Breast epithelium (tissue), 4 donors: ENCODE data around the gene NMUR1. TPM values are rescaled to one million over a fixed set of nuclear protein-coding genes. Genes with fewer than 3 reads are reported as not detected.

Source experiments
- DNase-seq, 2 donors: peaks; one replicate each; pipeline ENCODE4 v3.0.0-alpha.2; 2019; ENCODE audit warnings: low spot score in 2 of 2
- H3K27ac ChIP-seq, 2 donors: fragments of 200-600 bp; sonication (generic) in 1 of 2; one replicate each; pipeline ENCODE4 v1.5.1; 2016 to 2019; ENCODE audit warnings: mild to moderate bottlenecking in 1 of 2
- H3K27me3 ChIP-seq, 2 donors: fragments of 200-600 bp; sonication (generic) in 1 of 2; one replicate each; pipeline versions ENCODE4 v1.5.1 to v1.6.0; 2017 to 2019; ENCODE audit warnings: control low read depth in 1 of 2, mild to moderate bottlenecking in 1 of 2
- H3K36me3 ChIP-seq: fragments of 200-600 bp; one replicate; pipeline ENCODE4 v1.5.1; 2019
- H3K4me1 ChIP-seq, 2 donors: fragments of 200-600 bp; sonication (generic); one replicate each; pipeline ENCODE4 v1.5.1; 2016 to 2019; ENCODE audit warnings: control low read depth in 1 of 2
- H3K4me3 ChIP-seq, 3 donors: fragments of 200-600 bp; sonication (generic); 1 replicate in 2 of 3; 2 replicates in 1 of 3; pipeline ENCODE4 v1.5.1; 2016 to 2019; ENCODE audit warnings: mild to moderate bottlenecking in 3 of 3, moderate library complexity in 2 of 3
- H3K9me3 ChIP-seq, 2 donors: fragments of 200-600 bp; sonication (generic) in 1 of 2; one replicate each; pipeline ENCODE4 v1.5.1; 2016 to 2019; ENCODE audit warnings: control low read depth in 1 of 2
- CTCF ChIP-seq, 3 donors: fragments of 450-650 bp; IDR thresholded peaks; one replicate each; pipeline ENCODE4 v1.5.1; 2016 to 2017; ENCODE audit warnings: antibody characterized with exemption in 3 of 3, mild to moderate bottlenecking in 3 of 3, moderate library complexity in 3 of 3
- POLR2A ChIP-seq: fragments of 450-650 bp; IDR thresholded peaks from one replicate; pipeline ENCODE4 v1.6.1; 2016; ENCODE audit warnings: antibody characterized with exemption, mild to moderate bottlenecking, moderate library complexity
- POLR2AphosphoS5 ChIP-seq, 3 donors: sonication (generic); formaldehyde crosslinking; IDR thresholded peaks; one replicate each; pipeline ENCODE4 v1.6.1; 2017; ENCODE audit warnings: antibody characterized with exemption in 3 of 3
- intact Hi-C: fragments of 100-400 bp; cut with DNase I; formaldehyde crosslinking; loops from one replicate; pipeline ENCODE4 v1.15.1; 2023; ENCODE audit warnings: low total_unique reads
- total RNA-seq, 3 donors: library from RNA; depleted of rRNA; stranded (reverse); fragments of >200 nt; gene quantifications; one replicate each; pipeline ENCODE4 v1.1.0, GENCODE V29; 2016

NMUR1 gene
- total RNA-seq, 3 donors from 2014 or later: under 0.01 to 3.8 TPM; not detected in 1

DNA sequence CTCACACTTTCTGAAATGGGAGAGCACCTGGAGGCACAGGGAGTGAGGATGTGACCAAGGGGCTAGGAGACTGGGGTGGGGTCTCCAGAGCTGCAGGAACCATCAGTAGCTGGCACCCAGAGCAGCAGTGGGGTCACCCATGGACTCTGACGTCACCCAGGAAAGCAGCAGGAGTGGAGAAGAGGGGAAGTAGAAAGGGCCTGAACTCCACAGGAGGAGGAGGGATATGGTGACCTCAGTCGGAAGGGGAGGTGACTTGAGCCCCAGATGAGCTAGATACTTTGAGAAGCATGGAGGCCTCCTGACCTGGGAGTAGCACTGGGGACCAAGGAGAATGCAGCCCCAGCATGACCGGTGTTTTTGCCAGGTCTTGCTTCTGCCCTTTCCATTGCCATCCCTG is 8.8 kb downstream of the NMUR1 start:
- H3K36me3 ChIP-seq: no peaks in the 10 kb centered on the region

DNA sequence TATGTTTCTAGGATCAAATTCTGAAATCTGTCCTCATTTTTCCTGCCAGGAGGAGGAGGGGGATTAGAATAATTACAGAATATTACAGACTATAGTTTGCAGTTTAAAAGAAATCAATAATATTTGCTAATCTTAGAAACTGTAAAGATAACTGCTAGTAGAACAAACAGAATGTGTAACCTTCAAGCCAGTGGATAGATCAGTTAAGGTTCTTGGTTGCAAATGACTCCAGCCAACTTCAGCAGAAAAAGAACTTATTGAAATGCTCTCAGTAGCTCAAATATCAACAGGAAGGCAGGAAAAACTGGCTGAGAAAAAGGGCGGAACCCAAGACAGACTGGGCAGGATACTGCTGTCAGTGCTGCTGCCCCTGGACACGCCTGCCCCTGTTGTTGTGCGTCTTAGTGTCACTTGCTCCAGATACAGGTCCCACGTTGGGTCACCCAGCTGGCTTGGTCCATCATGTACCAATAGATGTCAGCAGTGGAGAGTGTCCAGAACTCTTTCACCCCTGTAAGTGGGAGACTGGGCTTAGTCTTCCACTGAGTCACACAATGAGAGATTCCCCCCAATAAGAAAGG is 10.2 kb downstream of the NMUR1 start:
- no peaks in the 10 kb centered on the region for H3K4me1 ChIP-seq
- no peak for TF ChIP-seq CTCF (IDR thresholded peaks at IDR 0.05)
- no peak for TF ChIP-seq POLR2A
- TF ChIP-seq POLR2AphosphoS5 (IDR thresholded peaks at IDR 0.05): no peak
- H3K4me3 ChIP-seq: no peak overlapping the region
- no peaks in the 10 kb centered on the region for H3K36me3 ChIP-seq
- no peaks in the 10 kb centered on the region for H3K9me3 ChIP-seq
- intact Hi-C loops: no loop called here
- DNase-seq: no peak
- H3K27ac ChIP-seq: no peak overlapping the region
- no peaks in the 10 kb centered on the region for H3K27me3 ChIP-seq

More for the DNA sequence above, 8.8 kb downstream of the NMUR1 start:
- no peak overlapping the region for H3K4me3 ChIP-seq
- H3K9me3 ChIP-seq: no peaks in the 10 kb centered on the region
- H3K27me3 ChIP-seq: no peaks in the 10 kb centered on the region
- H3K4me1 ChIP-seq: no peaks in the 10 kb centered on the region
- no peak overlapping the region for H3K27ac ChIP-seq
- intact Hi-C loops: no loop called here
- no peak for TF ChIP-seq POLR2AphosphoS5 (IDR thresholded peaks at IDR 0.05)
- no peak for DNase-seq

- DNase-seq: no peak
- H3K4me3 ChIP-seq: no peak overlapping the region
- no peak for TF ChIP-seq POLR2AphosphoS5 (IDR thresholded peaks at IDR 0.05)
- TF ChIP-seq CTCF (IDR thresholded peaks at IDR 0.05): no peak
- no peak for TF ChIP-seq POLR2A
- intact Hi-C loops: no loop called here
- H3K36me3 ChIP-seq: no peaks in the 10 kb centered on the region
- H3K27me3 ChIP-seq: no peaks in the 10 kb centered on the region
- H3K9me3 ChIP-seq: no peaks in the 10 kb centered on the region
- no peaks in the 10 kb centered on the region for H3K4me1 ChIP-seq
- no peak overlapping the region for H3K27ac ChIP-seq
Measured at GRCh38 chr2:231518771-231519170, 11.5 kb downstream of the NMUR1 start.

DNA sequence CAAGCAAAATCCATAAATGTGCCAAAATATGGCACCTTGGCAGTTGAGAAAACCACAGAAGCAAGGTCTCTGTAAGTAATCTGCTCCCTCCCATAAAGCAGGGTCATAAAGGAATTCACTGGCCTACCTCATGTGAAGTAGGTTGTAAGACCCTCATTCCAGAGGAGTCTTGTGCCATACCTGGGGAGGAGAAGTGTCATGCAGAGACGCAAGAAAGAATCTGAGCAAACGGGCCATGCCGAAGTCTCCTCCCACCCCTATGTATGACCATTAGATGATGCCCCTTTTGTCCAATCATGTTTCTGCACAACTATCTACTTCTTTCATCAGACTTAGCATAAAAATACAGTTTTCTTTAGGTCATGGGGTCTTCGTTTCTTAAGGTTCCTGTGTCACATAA is 14.6 kb downstream of the NMUR1 start:
- intact Hi-C loops: no loop called here
- no peak overlapping the region for H3K27ac ChIP-seq
- no peaks in the 10 kb centered on the region for H3K9me3 ChIP-seq
- no peaks in the 10 kb centered on the region for H3K27me3 ChIP-seq
- no peaks in the 10 kb centered on the region for H3K4me1 ChIP-seq
- H3K4me3 ChIP-seq: no peak overlapping the region
- TF ChIP-seq POLR2AphosphoS5 (IDR thresholded peaks at IDR 0.05) (no peak), CTCF (IDR thresholded peaks at IDR 0.05) (no peak), POLR2A (no peak)
- no peak for DNase-seq
- no peaks in the 10 kb centered on the region for H3K36me3 ChIP-seq

GRCh38 chr2:231514951-231515297 is 15.3 kb downstream of the NMUR1 start:
- DNase-seq: no peak
- Histone ChIP-seq H3K27me3 (no peaks in the 10 kb centered on the region), H3K4me3 (peak overlapping the region; percentile 62 to 72 (median 71)), H3K9me3 (no peaks in the 10 kb centered on the region), H3K4me1 (no peaks in the 10 kb centered on the region), H3K36me3 (no peaks in the 10 kb centered on the region), H3K27ac (peak overlapping the region; percentile 84 to 86)
- intact Hi-C loops: no loop called here
- no peak for TF ChIP-seq CTCF (IDR thresholded peaks at IDR 0.05)
- no peak for TF ChIP-seq POLR2A
- no peak for TF ChIP-seq POLR2AphosphoS5 (IDR thresholded peaks at IDR 0.05)
